GM18868 (cell line): ENCODE data around the gene EBF3.
A peak's percentile ranks its signal among the peaks of the same experiment; 100 is the strongest.

Source experiments
- ATAC-seq: cut with Tn5 transposase; IDR thresholded peaks from one replicate; pipeline ENCODE4 v1.9.1; 2021; ENCODE audit warnings: mild to moderate bottlenecking, moderate library complexity; ENCODE audit not compliant: unreplicated experiment

The EBF3 gene

DNA sequence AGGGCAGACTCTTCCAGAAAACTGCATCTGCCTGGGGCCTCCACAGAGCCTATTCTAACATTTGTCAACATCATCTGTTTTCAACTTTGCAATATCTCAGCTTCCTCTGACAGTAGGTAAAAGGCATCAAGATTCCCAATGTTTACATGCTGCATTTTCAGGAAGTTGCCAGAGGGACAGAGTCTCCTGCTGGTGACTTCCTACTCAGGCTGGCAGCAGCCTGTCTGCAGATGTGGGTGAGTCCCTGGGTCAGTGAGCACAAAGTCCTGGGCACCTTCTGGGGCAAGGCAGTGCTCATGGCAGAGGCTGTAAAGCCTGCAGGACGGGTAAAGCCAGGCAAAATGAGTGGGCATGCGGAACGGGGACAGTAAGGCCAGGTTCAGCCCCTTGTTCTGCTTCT, 69.4 kb downstream of the EBF3 start:
- ATAC-seq = no peak

GRCh38 chr10:129893104-129894089, 70.7 kb downstream of the EBF3 start:
- no peak for ATAC-seq

DNA sequence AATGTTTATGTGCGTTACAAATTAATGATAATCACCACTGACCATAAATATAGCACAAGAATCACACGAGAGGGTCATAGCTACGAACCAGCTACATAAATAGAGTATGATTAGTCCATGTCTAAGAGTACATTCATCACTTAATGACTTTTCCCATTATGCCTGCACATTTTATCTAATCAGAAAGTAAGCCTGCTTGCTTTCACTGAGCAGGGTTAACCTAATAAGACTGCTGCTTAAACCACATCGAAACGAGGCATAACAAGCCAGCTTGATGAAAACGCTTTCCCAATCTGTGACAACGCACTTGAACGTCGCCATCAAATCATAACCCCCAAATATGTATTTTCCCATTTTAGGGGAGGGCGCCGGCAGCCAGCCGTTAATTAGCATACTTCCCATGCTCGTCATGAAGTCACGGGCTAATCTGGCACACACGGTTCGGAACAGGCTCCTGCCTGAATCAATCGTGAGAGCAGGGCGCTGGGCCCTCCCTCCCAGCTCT, 71.5 kb downstream of the EBF3 start:
- no peak for ATAC-seq

DNA sequence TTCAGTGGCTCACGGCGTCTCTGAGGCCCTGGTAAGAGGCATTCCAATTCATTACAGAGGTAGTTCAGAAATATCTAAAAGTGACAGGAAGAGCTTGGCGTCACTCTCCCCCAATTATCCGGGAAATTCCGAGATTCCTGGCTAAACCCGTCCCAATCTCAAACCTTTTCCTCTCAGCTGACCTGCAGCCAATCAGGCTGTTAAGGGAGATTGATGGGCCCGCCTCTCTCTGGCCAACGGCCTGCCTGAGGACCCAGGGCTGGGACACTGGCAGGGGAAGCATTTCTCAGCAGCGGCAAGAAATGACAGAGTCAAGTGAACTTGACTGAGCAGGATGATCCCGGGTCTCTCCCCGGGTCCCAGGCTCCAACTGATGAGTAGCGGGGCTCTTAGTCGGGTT, 72.3 kb downstream of the EBF3 start:
- ATAC-seq = no peak

DNA sequence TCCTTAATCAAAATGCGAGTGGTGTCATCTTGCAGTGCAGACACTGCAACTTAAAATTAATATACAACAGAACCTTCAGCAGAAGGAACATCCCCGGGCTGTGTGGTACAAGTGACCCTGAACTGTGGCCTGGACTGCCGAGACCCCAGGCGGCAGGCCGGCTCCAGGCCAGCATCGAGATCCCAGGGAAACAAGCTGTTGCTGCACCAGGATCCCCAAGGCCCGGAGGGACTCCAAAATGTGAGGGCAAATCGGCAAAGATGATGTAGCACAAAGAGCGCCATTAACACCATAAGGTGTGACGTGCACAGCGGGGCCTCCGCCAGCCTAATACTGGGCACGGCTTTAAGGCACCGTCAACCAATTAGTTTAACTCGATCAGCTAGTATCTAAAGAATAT, 73.9 kb downstream of the EBF3 start:
- no peak for ATAC-seq

GRCh38 chr10:129888784-129889616, 75.1 kb downstream of the EBF3 start:
- ATAC-seq = peak; percentile 87

DNA sequence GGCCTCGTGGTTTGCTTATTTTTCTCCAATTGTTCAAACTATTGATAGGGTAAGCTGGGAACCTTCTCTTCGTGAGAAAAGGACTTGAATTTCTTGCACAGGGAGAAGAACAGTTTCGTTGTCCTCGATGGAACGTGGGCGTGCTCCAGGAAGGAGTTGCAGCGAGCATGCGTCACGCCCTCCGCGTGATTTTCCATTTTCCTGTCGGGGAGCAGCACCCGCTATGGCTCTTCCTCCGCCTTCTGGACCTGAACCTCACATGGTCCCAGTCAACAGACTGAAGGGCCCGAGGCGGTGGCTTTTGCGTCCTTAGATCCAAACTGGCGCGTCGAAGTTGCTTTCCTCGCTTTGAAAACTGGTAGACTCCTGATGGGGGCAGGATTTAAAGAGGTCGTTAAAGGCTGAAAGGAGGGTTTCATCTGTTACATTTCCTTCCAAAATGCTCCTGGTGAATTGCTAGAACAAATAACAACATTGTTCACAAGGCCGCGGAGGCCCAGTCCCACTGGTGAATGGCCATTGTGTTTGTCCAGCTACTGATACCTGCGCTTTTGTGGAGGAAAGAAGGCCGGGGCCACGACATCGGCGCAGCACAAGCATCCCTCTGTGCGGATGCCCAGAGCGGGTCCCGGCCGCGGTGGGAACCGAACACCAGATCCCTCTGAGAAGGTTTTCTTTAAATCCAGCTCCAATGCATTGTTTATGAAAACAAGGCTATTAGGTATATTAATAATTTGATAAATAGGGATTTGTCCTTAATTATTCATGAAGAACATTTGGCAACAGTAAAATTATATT, 75.9 kb downstream of the EBF3 start:
- ATAC-seq = no peak

DNA sequence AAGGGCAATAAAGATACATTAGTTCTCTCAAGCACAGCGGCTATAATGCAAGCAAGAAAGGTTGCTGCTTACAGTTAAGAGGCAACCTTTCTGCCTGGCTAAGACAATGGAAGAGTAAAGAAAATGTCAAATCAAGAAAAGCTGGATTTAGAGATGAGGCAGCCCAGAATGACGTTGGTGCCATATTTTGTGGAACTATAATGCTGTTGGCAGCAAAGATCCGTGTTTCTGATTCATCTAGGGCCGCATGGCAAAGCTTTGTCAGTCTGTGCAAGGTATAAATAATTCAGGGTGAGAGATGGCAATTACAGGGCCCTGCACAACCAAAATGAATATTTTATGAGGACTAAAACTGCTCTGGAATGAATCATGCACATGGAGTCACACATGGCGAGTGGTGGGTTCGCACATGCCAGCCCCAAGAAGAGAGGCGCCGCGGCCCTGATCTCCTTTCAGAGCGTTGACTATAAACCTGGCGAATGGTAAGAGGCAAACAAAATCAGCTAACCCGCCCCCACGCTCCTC, 76.6 kb downstream of the EBF3 start:
- no peak for ATAC-seq

- no peak for ATAC-seq
Observed at GRCh38 chr10:129886263-129886662, 77.8 kb downstream of the EBF3 start.

DNA sequence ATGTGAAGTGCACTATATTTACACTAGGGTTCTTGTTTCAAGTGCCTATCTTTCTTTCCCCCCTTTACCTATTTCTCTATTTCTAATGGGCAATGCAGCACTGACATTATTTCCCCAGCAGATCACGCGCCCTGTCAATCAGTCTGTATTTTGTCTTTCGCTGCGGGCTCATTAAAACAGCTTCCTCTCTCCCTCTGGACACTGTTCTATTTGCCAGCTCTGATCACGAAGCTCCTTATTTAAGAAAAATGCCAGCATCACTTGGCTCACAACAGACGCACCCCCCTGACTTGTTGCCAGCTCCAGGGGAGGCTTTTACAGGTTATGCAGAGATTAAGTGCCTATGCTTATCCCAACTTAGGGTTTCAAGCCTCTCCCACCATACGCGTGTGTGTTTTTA, 78.5 kb downstream of the EBF3 start:
- no peak for ATAC-seq

DNA sequence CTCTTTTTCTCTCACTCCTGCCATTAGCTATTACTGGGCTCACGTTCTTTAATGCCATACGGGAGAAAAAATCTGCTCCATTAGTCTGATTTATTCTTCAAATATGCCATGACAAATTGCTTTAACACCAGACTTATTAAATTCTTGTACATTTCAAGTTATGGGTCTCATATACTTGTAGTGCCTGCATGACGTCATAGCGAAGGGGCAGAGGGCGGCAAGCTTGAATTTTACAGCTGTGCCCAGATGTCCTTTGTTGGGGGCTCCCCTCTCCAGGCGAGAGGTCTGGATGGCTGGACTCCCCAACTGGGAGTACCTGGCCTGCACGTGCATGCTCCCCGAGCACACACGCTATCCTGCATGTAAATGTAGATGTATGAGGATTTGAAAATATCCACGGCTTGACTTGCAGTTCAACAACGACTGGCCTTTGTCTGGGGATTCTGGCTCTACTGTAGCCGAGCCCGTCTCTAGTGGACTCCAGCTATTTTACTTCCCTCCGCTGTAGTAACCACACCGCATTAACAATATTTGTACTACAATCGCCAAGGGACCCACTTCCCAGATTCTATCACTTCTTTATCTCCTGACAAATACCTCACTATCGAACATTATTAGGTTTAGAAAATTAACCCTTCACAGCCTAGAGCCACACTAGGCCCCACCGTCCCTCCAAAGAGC, 79.5 kb downstream of the EBF3 start:
- ATAC-seq = no peak

GRCh38 chr10:129883626-129884397, 80.3 kb downstream of the EBF3 start:
- no peak for ATAC-seq

- no peak for ATAC-seq
Observed at GRCh38 chr10:129883029-129883428, 81.0 kb downstream of the EBF3 start.

- no peak for ATAC-seq
Observed at GRCh38 chr10:129882291-129883010, 81.6 kb downstream of the EBF3 start.

DNA sequence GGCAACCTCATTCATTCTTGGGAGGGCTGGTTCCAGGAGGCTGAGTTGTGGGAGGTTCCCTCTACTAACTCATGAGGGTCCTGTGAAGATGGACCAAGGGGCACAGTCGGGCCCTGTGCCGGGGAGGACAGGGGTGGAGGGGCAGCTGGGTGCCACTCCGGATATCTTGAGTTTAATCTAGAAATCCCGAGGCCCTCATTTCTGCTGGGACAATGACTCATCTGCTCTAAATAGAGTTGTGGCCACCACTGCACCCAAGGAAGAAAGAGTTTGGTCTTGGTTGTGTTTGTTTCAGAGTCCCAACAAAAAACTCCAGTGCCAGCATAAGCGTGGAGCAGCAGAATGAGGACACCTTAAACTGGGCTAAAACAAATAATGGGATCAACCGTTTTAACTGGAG, 82.4 kb downstream of the EBF3 start:
- no peak for ATAC-seq

DNA sequence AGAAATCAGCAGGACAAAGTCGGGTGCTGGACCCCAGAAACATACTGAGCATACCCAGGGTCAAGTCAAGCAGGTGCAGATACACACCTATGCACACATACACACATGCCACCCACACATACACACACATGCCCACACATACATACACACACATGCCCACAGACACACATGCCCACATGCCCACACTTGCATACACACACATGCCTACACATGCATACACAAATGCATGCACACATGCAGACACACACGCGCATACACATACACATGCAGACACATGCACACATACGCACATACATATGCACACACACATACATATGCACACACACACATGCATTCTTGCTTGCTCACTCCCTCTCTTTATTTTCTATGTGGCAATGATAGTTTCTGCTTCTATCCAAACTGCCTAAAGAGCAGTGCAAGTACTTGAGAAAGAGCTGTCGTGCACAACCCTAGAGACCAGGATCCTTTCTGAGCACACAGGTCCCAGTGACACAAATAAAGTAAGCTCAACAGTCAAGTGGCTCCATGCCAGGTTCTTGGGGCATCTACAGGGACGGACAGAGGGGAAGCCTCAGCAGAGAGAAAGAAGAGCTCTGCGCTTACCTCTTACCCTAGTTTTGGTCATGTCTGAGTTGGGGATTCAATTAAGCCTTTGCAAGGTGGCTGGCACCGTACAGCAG, 83.7 kb downstream of the EBF3 start:
- ATAC-seq = no peak

DNA sequence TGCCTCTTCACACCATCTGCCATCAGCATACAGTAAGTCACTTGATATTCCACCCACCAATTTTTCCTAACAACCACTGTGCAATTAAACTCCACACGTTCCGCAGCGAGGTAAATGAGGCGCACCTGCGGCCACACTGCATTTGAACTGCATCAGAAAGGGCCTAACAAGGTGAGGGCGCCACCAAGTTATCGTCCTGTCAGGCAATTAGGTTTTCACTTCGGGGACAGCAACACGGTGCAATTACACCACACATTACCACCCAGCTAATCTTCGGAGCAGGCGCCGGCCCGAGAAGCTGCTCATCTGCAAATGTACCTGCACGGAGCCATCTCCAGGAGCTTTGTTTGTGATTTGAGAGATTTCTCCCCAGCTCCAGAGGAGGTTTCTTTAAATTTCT, 84.4 kb downstream of the EBF3 start:
- ATAC-seq = no peak

- ATAC-seq = no peak
Observed at GRCh38 chr10:129878835-129879234, 85.2 kb downstream of the EBF3 start.
